ENCODE data around the gene ZFP91. TPM values are rescaled to one million over a fixed set of nuclear protein-coding genes. Genes with fewer than 3 reads are reported as not detected.

The ZFP91 gene
- total RNA-seq (2014; rRNA removed; shearing (Covaris generic)) (58.8 and 59.0 TPM in 2 replicates), polyA plus RNA-seq (2016; fragmentation: Nextera tagmentation; extraction: Ambion mirVana) (20.8 and 21.4 TPM in 2 replicates)

GRCh38 chr11:58578635-58579191, at the start of gene ZFP91:
Gene ZFP91, plus strand, starts transcription at chr11:58579063. Its CDS starts 219 bp downstream, at chr11:58579282.
- Histone ChIP-seq H3K9ac (peak within 1 kb of the TSS; percentile 100), H3K9me3 (ENCODE audit: low read depth) (no peaks in the 10 kb centered on the region), H3K27ac (peak within 1 kb of the TSS; percentile 99), H3K4me3 (peak within 1 kb of the TSS; percentile 97), H3K4me1 (ENCODE audit: insufficient read depth) (peaks cover 51% of the 10 kb centered on the region), H3K79me2 (ENCODE audit: insufficient read depth) (peaks cover 60% of the 10 kb centered on the region), H3K4me2 (ENCODE audit: unreplicated experiment) (peak within 1 kb of the TSS; percentile 96), H3K9me2 (ENCODE audit: insufficient read depth) (no peaks in the 10 kb centered on the region), H3F3A (ENCODE audit: insufficient read depth) (peaks cover 52% of the 10 kb centered on the region), H4K20me1 (ENCODE audit: insufficient read depth) (no peaks in the 10 kb centered on the region), H3K36me3 (ENCODE audit: low read depth) (peaks cover 8% of the 10 kb centered on the region; the same call in 1 of the 2 replicates), H2AFZ (peak within 1 kb of the TSS; percentile 80), H3K27me3 (replicated peaks; ENCODE audit: insufficient read depth) (no peaks in the 10 kb centered on the region)
- in situ Hi-C loops (cut with MboI) = no loop called here
- TF ChIP-seq EZH2 (IDR thresholded peaks at IDR 0.05; ENCODE audit: insufficient read depth, poor library complexity, severe bottlenecking) (no peak), EZH2phosphoT487 (IDR thresholded peaks at IDR 0.05; ENCODE audit: insufficient read depth, low read depth) (no peak)
- 1 to 2% methylated on average over 27 to 50 of the region's 51 CpGs for WGBS, 2 experiments (ENCODE audit: low coverage in 1 of 2, low lambda C conversion rate in 2 of 2, missing lambda C conversion rate in 2 of 2)
- DNase-seq = peak; percentile 100

GRCh38 chr11:58530236-58530635, 48.6 kb upstream of the ZFP91 start:
- 93 to 96% methylated on average over 3 of the region's 3 CpGs for WGBS, 2 experiments (ENCODE audit: low coverage in 1 of 2, low lambda C conversion rate in 2 of 2, missing lambda C conversion rate in 2 of 2)
- H3K27ac ChIP-seq = no peak overlapping the region
- no peak overlapping the region for H3K4me2 ChIP-seq (ENCODE audit: unreplicated experiment)
- TF ChIP-seq EZH2 (IDR thresholded peaks at IDR 0.05; ENCODE audit: insufficient read depth, poor library complexity, severe bottlenecking) (no peak), EZH2phosphoT487 (IDR thresholded peaks at IDR 0.05; ENCODE audit: insufficient read depth, low read depth) (no peak)
- H3K9ac ChIP-seq = no peak overlapping the region
- in situ Hi-C loops (cut with MboI) = no loop called here
- peaks cover 33% of the 10 kb centered on the region for H3K79me2 ChIP-seq (ENCODE audit: insufficient read depth)
- H3K4me1 ChIP-seq (ENCODE audit: insufficient read depth) = no peaks in the 10 kb centered on the region
- H4K20me1 ChIP-seq (ENCODE audit: insufficient read depth) = 0 out of 2 replicates have a peak, but pooled peaks cover 4% of the 10 kb centered on the region
- no peaks in the 10 kb centered on the region for H3K27me3 ChIP-seq (replicated peaks; ENCODE audit: insufficient read depth)
- H3K9me2 ChIP-seq (ENCODE audit: insufficient read depth) = no peaks in the 10 kb centered on the region
- H3K36me3 ChIP-seq (ENCODE audit: low read depth) = peaks cover 61% of the 10 kb centered on the region
- peaks cover 28% of the 10 kb centered on the region for H3F3A ChIP-seq (ENCODE audit: insufficient read depth)
- H3K9me3 ChIP-seq (ENCODE audit: low read depth) = no peaks in the 10 kb centered on the region
- no peak overlapping the region for H3K4me3 ChIP-seq
- no peak for DNase-seq
- no peak overlapping the region for H2AFZ ChIP-seq

DNA sequence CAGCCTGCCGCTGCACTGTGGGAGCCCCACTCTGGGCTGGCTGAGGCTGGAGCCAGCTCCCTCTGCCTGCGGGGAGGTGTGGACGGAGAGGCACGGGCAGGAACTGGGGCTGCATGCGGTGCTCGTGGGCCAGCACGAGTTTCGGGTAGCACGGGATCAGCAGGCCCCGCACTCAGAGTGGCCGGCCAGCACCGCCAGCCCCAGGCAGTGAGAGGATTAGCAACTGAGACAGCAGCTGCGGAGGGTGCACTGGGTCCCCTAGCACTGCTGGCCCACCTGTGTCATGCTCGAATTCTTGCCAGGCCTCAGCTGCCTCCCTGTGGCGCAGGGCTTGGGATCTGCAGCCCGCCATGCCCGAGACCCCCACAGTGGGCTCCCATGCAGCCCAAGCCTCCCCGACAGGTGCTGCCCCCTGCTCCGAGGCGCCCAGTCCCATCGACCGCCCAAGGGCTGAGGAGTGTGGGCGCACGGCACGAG, 47.0 kb upstream of the ZFP91 start:
- H3K9me3 ChIP-seq (ENCODE audit: low read depth) = no peaks in the 10 kb centered on the region
- no peaks in the 10 kb centered on the region for H3K4me1 ChIP-seq (ENCODE audit: insufficient read depth)
- no peak overlapping the region for H3K9ac ChIP-seq
- WGBS, 2 experiments (ENCODE audit: low coverage in 1 of 2, low lambda C conversion rate in 2 of 2, missing lambda C conversion rate in 2 of 2) = 93 to 97% methylated on average over 21 to 25 of the region's 25 CpGs
- H3K4me3 ChIP-seq = no peak overlapping the region
- DNase-seq = no peak
- H3K4me2 ChIP-seq (ENCODE audit: unreplicated experiment) = no peak overlapping the region
- H2AFZ ChIP-seq = no peak overlapping the region
- peaks cover 50% of the 10 kb centered on the region for H3K79me2 ChIP-seq (ENCODE audit: insufficient read depth)
- no peak overlapping the region for H3K27ac ChIP-seq
- H3K36me3 ChIP-seq (ENCODE audit: low read depth) = peaks cover 54% of the 10 kb centered on the region
- H3F3A ChIP-seq (ENCODE audit: insufficient read depth) = peaks cover 13% of the 10 kb centered on the region
- in situ Hi-C loops (cut with MboI) = no loop called here
- no peaks in the 10 kb centered on the region for H3K9me2 ChIP-seq (ENCODE audit: insufficient read depth)
- TF ChIP-seq EZH2 (IDR thresholded peaks at IDR 0.05; ENCODE audit: insufficient read depth, poor library complexity, severe bottlenecking) (no peak), EZH2phosphoT487 (IDR thresholded peaks at IDR 0.05; ENCODE audit: insufficient read depth, low read depth) (no peak)
- H3K27me3 ChIP-seq (replicated peaks; ENCODE audit: insufficient read depth) = no peaks in the 10 kb centered on the region
- 0 out of 2 replicates have a peak, but pooled peaks cover 4% of the 10 kb centered on the region for H4K20me1 ChIP-seq (ENCODE audit: insufficient read depth)

DNA sequence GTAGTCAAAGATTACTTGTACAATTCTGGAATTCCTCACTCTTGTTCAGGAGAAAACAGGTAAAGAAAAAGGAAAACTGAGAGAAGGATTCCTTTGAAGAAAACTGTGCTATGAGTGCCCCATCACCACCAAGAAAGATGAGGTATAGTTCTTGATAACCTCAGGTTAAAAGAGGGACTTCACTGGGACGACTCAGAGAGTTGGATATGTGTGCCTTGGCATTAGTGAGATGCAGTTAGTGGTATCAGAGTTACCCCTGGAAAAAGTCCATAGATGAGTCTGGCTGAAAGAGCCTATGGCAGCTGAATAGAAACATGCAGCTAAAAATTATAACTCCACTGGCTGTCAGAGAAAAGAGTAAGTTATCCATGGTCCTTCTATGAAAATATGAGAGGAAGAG, 32.0 kb upstream of the ZFP91 start:
- peaks cover 30% of the 10 kb centered on the region; the same call in 1 of the 2 replicates for H3F3A ChIP-seq (ENCODE audit: insufficient read depth)
- no peaks in the 10 kb centered on the region for H3K9me3 ChIP-seq (ENCODE audit: low read depth)
- H2AFZ ChIP-seq = no peak overlapping the region
- no peak for DNase-seq
- no peak overlapping the region for H3K4me3 ChIP-seq
- no peak for TF ChIP-seq EZH2phosphoT487 (IDR thresholded peaks at IDR 0.05; ENCODE audit: insufficient read depth, low read depth)
- H4K20me1 ChIP-seq (ENCODE audit: insufficient read depth) = no peaks in the 10 kb centered on the region
- H3K27me3 ChIP-seq (replicated peaks; ENCODE audit: insufficient read depth) = no peaks in the 10 kb centered on the region
- in situ Hi-C loops (cut with MboI) = no loop called here
- no peaks in the 10 kb centered on the region for H3K4me1 ChIP-seq (ENCODE audit: insufficient read depth)
- H3K27ac ChIP-seq = no peak overlapping the region
- no peak overlapping the region for H3K4me2 ChIP-seq (ENCODE audit: unreplicated experiment)
- peaks cover 95% of the 10 kb centered on the region for H3K36me3 ChIP-seq (ENCODE audit: low read depth)
- H3K79me2 ChIP-seq (ENCODE audit: insufficient read depth) = peaks cover 23% of the 10 kb centered on the region; the same call in 1 of the 2 replicates
- 57 to 68% methylated on average over 1 of the region's 1 CpG for WGBS, 2 experiments (ENCODE audit: low coverage in 1 of 2, low lambda C conversion rate in 2 of 2, missing lambda C conversion rate in 2 of 2)
- no peaks in the 10 kb centered on the region for H3K9me2 ChIP-seq (ENCODE audit: insufficient read depth)
- no peak overlapping the region for H3K9ac ChIP-seq

Data from GM23248 (cell line).